ENCODE results near the gene LRRTM4.

Gene LRRTM4

GRCh38 chr2:77348821-77349220 lies 173.4 kb downstream of the LRRTM4 start:
- no peak overlapping the region for H3K9ac ChIP-seq (ENCODE audit: low read length)
- H3K27me3 ChIP-seq (ENCODE audit: low read depth, low read length), result no peaks in the 10 kb centered on the region
- H4K20me1 ChIP-seq (ENCODE audit: insufficient read depth, low read length), result no peaks in the 10 kb centered on the region
- TF ChIP-seq EZH2phosphoT487 (IDR thresholded peaks at IDR 0.05; ENCODE audit: low read depth), result no peak
- no peak for TF ChIP-seq CTCF (IDR thresholded peaks at IDR 0.05; ENCODE audit: low read depth, low read length)
- no peaks in the 10 kb centered on the region for H3K4me1 ChIP-seq (ENCODE audit: low read length)
- H2AFZ ChIP-seq (ENCODE audit: low read depth, low read length), result no peak overlapping the region
- H3K4me2 ChIP-seq (ENCODE audit: low read length), result no peak overlapping the region
- H3K36me3 ChIP-seq (replicated peaks; ENCODE audit: low read depth, low read length), result no peaks in the 10 kb centered on the region
- H3K4me3 ChIP-seq (ENCODE audit: low read length), result no peak overlapping the region
- no peaks in the 10 kb centered on the region for H3K9me3 ChIP-seq (ENCODE audit: insufficient read depth, low read length)
- no peaks in the 10 kb centered on the region for H3K79me2 ChIP-seq (ENCODE audit: low read length)
- H3K27ac ChIP-seq (ENCODE audit: low read length), result no peak overlapping the region

DNA sequence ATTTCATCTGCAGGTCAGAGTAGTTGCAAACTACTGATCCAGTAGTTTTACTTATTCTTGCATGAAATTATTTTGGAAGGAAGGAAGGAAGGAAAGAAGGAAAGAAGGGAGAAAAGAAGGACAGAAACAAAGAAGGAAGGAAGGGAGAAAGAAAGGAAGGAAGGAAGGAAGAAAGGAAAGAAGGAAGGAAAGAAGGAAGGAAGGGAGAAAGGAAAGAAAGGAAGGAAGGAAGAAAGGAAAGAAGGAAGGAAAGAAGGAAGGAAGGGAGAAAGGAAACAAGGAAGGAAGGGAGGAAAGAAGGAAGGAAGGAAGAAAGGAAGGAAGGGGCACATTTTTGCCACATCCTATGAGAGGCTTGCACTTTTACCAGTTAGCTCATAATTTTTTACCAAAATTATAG lies 186.2 kb downstream of the LRRTM4 start:
- Histone ChIP-seq H3K9ac (ENCODE audit: low read length) (no peak overlapping the region), H3K9me3 (ENCODE audit: insufficient read depth, low read length) (0 out of 2 replicates have a peak, but pooled peaks cover 3% of the 10 kb centered on the region), H3K4me3 (ENCODE audit: low read length) (no peak overlapping the region), H3K4me1 (ENCODE audit: low read length) (no peaks in the 10 kb centered on the region), H3K36me3 (replicated peaks; ENCODE audit: low read depth, low read length) (no peaks in the 10 kb centered on the region), H2AFZ (ENCODE audit: low read depth, low read length) (no peak overlapping the region), H4K20me1 (ENCODE audit: insufficient read depth, low read length) (no peaks in the 10 kb centered on the region), H3K27ac (ENCODE audit: low read length) (no peak overlapping the region), H3K27me3 (ENCODE audit: low read depth, low read length) (no peaks in the 10 kb centered on the region), H3K4me2 (ENCODE audit: low read length) (no peak overlapping the region), H3K79me2 (ENCODE audit: low read length) (no peaks in the 10 kb centered on the region)
- no peak for TF ChIP-seq CTCF (IDR thresholded peaks at IDR 0.05; ENCODE audit: low read depth, low read length)
- TF ChIP-seq EZH2phosphoT487 (IDR thresholded peaks at IDR 0.05; ENCODE audit: low read depth), result no peak

- Histone ChIP-seq H4K20me1 (ENCODE audit: insufficient read depth, low read length) (no peaks in the 10 kb centered on the region), H3K4me2 (ENCODE audit: low read length) (no peak overlapping the region), H3K4me3 (ENCODE audit: low read length) (no peak overlapping the region), H3K27me3 (ENCODE audit: low read depth, low read length) (no peaks in the 10 kb centered on the region), H3K4me1 (ENCODE audit: low read length) (no peaks in the 10 kb centered on the region), H3K9me3 (ENCODE audit: insufficient read depth, low read length) (no peaks in the 10 kb centered on the region), H3K36me3 (replicated peaks; ENCODE audit: low read depth, low read length) (no peaks in the 10 kb centered on the region), H3K27ac (ENCODE audit: low read length) (no peak overlapping the region), H3K79me2 (ENCODE audit: low read length) (no peaks in the 10 kb centered on the region), H3K9ac (ENCODE audit: low read length) (no peak overlapping the region), H2AFZ (ENCODE audit: low read depth, low read length) (no peak overlapping the region)
- TF ChIP-seq EZH2phosphoT487 (IDR thresholded peaks at IDR 0.05; ENCODE audit: low read depth) (no peak), CTCF (IDR thresholded peaks at IDR 0.05; ENCODE audit: low read depth, low read length) (no peak)
Measured at GRCh38 chr2:77328134-77328931, 193.8 kb downstream of the LRRTM4 start.

GRCh38 chr2:77325395-77325794 lies 196.8 kb downstream of the LRRTM4 start:
- H3K79me2 ChIP-seq (ENCODE audit: low read length), result no peaks in the 10 kb centered on the region
- H4K20me1 ChIP-seq (ENCODE audit: insufficient read depth, low read length), result no peaks in the 10 kb centered on the region
- TF ChIP-seq CTCF (IDR thresholded peaks at IDR 0.05; ENCODE audit: low read depth, low read length) (no peak), EZH2phosphoT487 (IDR thresholded peaks at IDR 0.05; ENCODE audit: low read depth) (no peak)
- H3K4me1 ChIP-seq (ENCODE audit: low read length), result no peaks in the 10 kb centered on the region
- no peak overlapping the region for H2AFZ ChIP-seq (ENCODE audit: low read depth, low read length)
- H3K9me3 ChIP-seq (ENCODE audit: insufficient read depth, low read length), result no peaks in the 10 kb centered on the region
- no peaks in the 10 kb centered on the region for H3K36me3 ChIP-seq (replicated peaks; ENCODE audit: low read depth, low read length)
- H3K27ac ChIP-seq (ENCODE audit: low read length), result no peak overlapping the region
- H3K4me2 ChIP-seq (ENCODE audit: low read length), result no peak overlapping the region
- H3K27me3 ChIP-seq (ENCODE audit: low read depth, low read length), result no peaks in the 10 kb centered on the region
- no peak overlapping the region for H3K9ac ChIP-seq (ENCODE audit: low read length)
- no peak overlapping the region for H3K4me3 ChIP-seq (ENCODE audit: low read length)

Measured in OCI-LY3 (cell line).